ENCODE results near the gene SUPT6H. TPM values are rescaled to one million over a fixed set of nuclear protein-coding genes. Genes with fewer than 3 reads are reported as not detected.
A peak's percentile ranks its signal among the peaks of the same experiment; 100 is the strongest.

SUPT6H gene
- total RNA-seq, 1 donor from 2014 or later = 63.5 TPM

GRCh38 chr17:28744972-28745785 is 83.2 kb downstream of the SUPT6H start:
- TF ChIP-seq CTCF (IDR thresholded peaks at IDR 0.05) = no peak
- Mint-ChIP-seq H3K27me3 (ENCODE audit: low read depth) (no peaks in the 10 kb centered on the region), H3K27ac (ENCODE audit: unreplicated experiment) (peak overlapping the region; percentile 94), H3K4me1 (ENCODE audit: low read depth) (peaks cover 33% of the 10 kb centered on the region), H3K4me3 (ENCODE audit: unreplicated experiment) (peak overlapping the region; percentile 89), H3K36me3 (ENCODE audit: low read depth) (peaks cover 8% of the 10 kb centered on the region), H3K9me3 (ENCODE audit: low read depth) (no peaks in the 10 kb centered on the region)
- DNase-seq (ENCODE audit: low spot score) = peak; percentile 94

- Mint-ChIP-seq H3K4me1 (ENCODE audit: low read depth) (peaks cover 33% of the 10 kb centered on the region), H3K4me3 (ENCODE audit: unreplicated experiment) (peak overlapping the region; percentile 89), H3K36me3 (ENCODE audit: low read depth) (peaks cover 8% of the 10 kb centered on the region), H3K9me3 (ENCODE audit: low read depth) (no peaks in the 10 kb centered on the region), H3K27me3 (ENCODE audit: low read depth) (no peaks in the 10 kb centered on the region), H3K27ac (ENCODE audit: unreplicated experiment) (peak overlapping the region; percentile 94)
- peak; percentile 72 for DNase-seq (ENCODE audit: low spot score)
- no peak for TF ChIP-seq CTCF (IDR thresholded peaks at IDR 0.05)
These were observed 83.9 kb downstream of the SUPT6H start for GRCh38 chr17:28745786-28746411.

- Mint-ChIP-seq H3K27ac (ENCODE audit: unreplicated experiment) (peak overlapping the region; percentile 94), H3K27me3 (ENCODE audit: low read depth) (no peaks in the 10 kb centered on the region), H3K9me3 (ENCODE audit: low read depth) (no peaks in the 10 kb centered on the region), H3K36me3 (ENCODE audit: low read depth) (peaks cover 8% of the 10 kb centered on the region), H3K4me3 (ENCODE audit: unreplicated experiment) (peak overlapping the region; percentile 89), H3K4me1 (ENCODE audit: low read depth) (peaks cover 33% of the 10 kb centered on the region)
- no peak for DNase-seq (ENCODE audit: low spot score)
- no peak for TF ChIP-seq CTCF (IDR thresholded peaks at IDR 0.05)
These were observed 84.6 kb downstream of the SUPT6H start for GRCh38 chr17:28746611-28747050.

GRCh38 chr17:28747051-28747691 is 85.2 kb downstream of the SUPT6H start:
- H3K27ac Mint-ChIP-seq (ENCODE audit: unreplicated experiment) = peak overlapping the region; percentile 94
- no peaks in the 10 kb centered on the region for H3K27me3 Mint-ChIP-seq (ENCODE audit: low read depth)
- peak overlapping the region; percentile 89 for H3K4me3 Mint-ChIP-seq (ENCODE audit: unreplicated experiment)
- TF ChIP-seq CTCF (IDR thresholded peaks at IDR 0.05) = no peak
- peaks cover 33% of the 10 kb centered on the region for H3K4me1 Mint-ChIP-seq (ENCODE audit: low read depth)
- DNase-seq (ENCODE audit: low spot score) = peak; percentile 65
- H3K36me3 Mint-ChIP-seq (ENCODE audit: low read depth) = peaks cover 8% of the 10 kb centered on the region
- no peaks in the 10 kb centered on the region for H3K9me3 Mint-ChIP-seq (ENCODE audit: low read depth)

All from chondrocyte (in vitro differentiated cells).